H1 (cell line): ENCODE results near the gene NOL9. TPM values are rescaled to one million over a fixed set of nuclear protein-coding genes. Genes with fewer than 3 reads are reported as not detected.

Experiments used
- ATF2 ChIP-seq: IDR thresholded peaks from 2 replicates; pipeline ENCODE4 v1.6.1; 2012; ENCODE audit warnings: low read length, inconsistent platforms
- CHD7 ChIP-seq: fragments of 300-600 bp; sonication (generic); IDR thresholded peaks from 2 replicates; pipeline ENCODE4 v1.7.1; 2012; ENCODE audit warnings: low read length, moderate library complexity, mild to moderate bottlenecking, inconsistent platforms; ENCODE audit not compliant: insufficient replicate concordance
- CREB1 ChIP-seq: IDR thresholded peaks from 2 replicates; pipeline ENCODE4 v1.6.1; 2012; ENCODE audit warnings: inconsistent platforms
- GTF2F1 ChIP-seq: IDR thresholded peaks from 2 replicates; pipeline ENCODE4 v1.6.1; 2012; ENCODE audit warnings: low read depth, low read length, improper control_type of control experiment, borderline replicate concordance
- KDM4A ChIP-seq: IDR thresholded peaks from one replicate; pipeline ENCODE4 v1.7.1; 2012; ENCODE audit warnings: low read depth, mild to moderate bottlenecking, moderate library complexity, low read length, inconsistent platforms; ENCODE audit not compliant: severe bottlenecking
- POLR2A ChIP-seq, 2 experiments: IDR thresholded peaks; 1 replicate in 1 of 2; 2 replicates in 1 of 2; pipeline ENCODE4 v1.6.1; 2011; ENCODE audit warnings: low read depth in 2 of 2, low read length in 2 of 2, mild to moderate bottlenecking in 2 of 2; ENCODE audit errors: control extremely low read depth in 1 of 2
- SIX5 ChIP-seq: IDR thresholded peaks from 2 replicates; pipeline ENCODE4 v1.6.1; 2011; ENCODE audit warnings: mild to moderate bottlenecking, low read depth, low read length
- TCF12 ChIP-seq: IDR thresholded peaks from 2 replicates; pipeline ENCODE4 v1.6.1; 2011; ENCODE audit warnings: low read depth, mild to moderate bottlenecking, low read length
- ZNF274 ChIP-seq: IDR thresholded peaks from 2 replicates; pipeline ENCODE4 v1.7.0; 2012; ENCODE audit warnings: low read length, borderline replicate concordance; ENCODE audit errors: extremely low read depth
- polyA plus RNA-seq, 7 experiments: library from polyadenylated mRNA; depleted of rRNA in 3 of 7; stranded (reverse) in 5 of 7; unstranded in 2 of 7; fragments of >200 nt in 5 of 7; fragments of 200-250 nt in 2 of 7; gene quantifications; 1 replicate in 5 of 7; 2 replicates in 1 of 7; 4 replicates in 1 of 7; pipeline versions ENCODE4 v1.2.1 to v1.2.3, GENCODE V29; 2011 to 2013; ENCODE audit warnings: missing spikeins in 2 of 7, mixed read lengths in 2 of 7
- total RNA-seq: library from RNA; stranded (reverse); fragmentation: NEBNext Ultra II Directional; extraction: Animal tissue kit (Norgen Biotek cat#: 25700); gene quantifications from 2 replicates; pipeline ENCODE4 v1.2.1, GENCODE V29; 2021

The NOL9 gene
- total and polyA plus RNA-seq, 2 of the 8 experiments (the other 6 are each of a cell fraction or from before 2014, with no cell fraction given): 17.1 to 38.1 TPM

- TF ChIP-seq CHD7: no peak
- no peak for TF ChIP-seq CREB1
- TF ChIP-seq ZNF274: no peak
- no peak for TF ChIP-seq SIX5
- no peak for TF ChIP-seq TCF12
- TF ChIP-seq GTF2F1: no peak
- no peak for TF ChIP-seq POLR2A (IDR thresholded peaks at IDR 0.05; ENCODE audit: control extremely low read depth in 1 of 2, low read depth in 2 of 2, low read length in 2 of 2)
- no peak for TF ChIP-seq ATF2
- TF ChIP-seq KDM4A: no peak
Observed at GRCh38 chr1:6554907-6555778, 830 bp upstream of the NOL9 start, which contains the start of gene TAS1R1 (continued).
